ENCODE data around the gene SPAG6. TPM values are rescaled to one million over a fixed set of nuclear protein-coding genes. Genes with fewer than 3 reads are reported as not detected.
"Not testable (repeated sequence)": the region's sequence is repeated elsewhere in the genome, so short reads cannot be mapped to it uniquely, and the experiment has no call there.

Gene SPAG6
- total RNA-seq (not detected), polyA plus RNA-seq (not detected), total RNA-seq (0 to 0.13 (median 0) reads per million in 6 experiments)

DNA sequence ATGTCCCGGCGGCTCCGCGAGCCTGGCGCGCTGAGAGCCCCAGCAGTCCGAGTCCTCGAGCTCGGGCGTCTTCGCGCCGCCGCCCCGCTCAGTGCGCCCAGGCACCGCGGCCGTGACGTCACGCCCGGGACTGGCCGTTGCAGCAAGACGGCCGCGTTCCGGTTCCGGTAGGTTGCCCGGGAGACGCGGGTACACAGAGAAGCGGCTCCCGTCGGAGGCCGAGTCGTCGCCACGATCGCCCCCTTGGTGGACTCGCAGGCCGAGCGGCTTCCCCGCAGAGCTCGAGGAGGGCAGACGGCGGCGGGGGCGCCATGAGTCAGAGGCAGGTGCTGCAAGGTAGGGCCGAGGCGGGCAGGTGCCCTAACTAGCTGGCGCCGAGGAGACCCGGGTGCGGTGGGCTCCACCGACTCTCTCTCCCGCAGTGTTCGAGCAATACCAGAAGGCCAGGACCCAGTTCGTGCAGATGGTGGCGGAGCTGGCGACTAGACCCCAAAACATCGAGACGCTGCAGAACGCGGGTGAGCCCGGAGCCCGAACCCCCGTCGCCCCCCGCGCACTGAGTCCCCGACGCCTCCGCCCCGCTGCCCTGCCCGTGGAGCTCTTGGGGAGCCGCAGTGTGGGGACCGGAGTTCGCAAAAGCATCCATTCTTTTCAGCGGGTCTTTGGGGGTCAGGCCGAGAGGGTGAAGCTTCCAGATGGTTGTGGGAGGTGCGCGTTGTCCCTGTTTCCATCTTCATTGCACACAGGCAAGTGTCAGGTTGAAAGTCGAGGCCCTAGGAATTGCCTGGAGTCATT, at the start of gene SPAG6:
Gene SPAG6 (plus strand): TSS at position 196 of the 795 bp plus-strand sequence. CDS start 116 bp downstream, at position 312.
- peak within 1 kb of the TSS in 4 of 10 donors; percentile 25 to 92 (median 82) for H3K27ac Mint-ChIP-seq
- peak in 5 of 10 donors; percentile 12 to 67 (median 14) for DNase-seq
- ATAC-seq = peak; percentile 28 to 41
- peak within 1 kb of the TSS in 9 of 10 donors; percentile 3 to 66 (median 38) for H3K4me3 Mint-ChIP-seq
- peaks cover 0 to 22% (median 3%) of the 10 kb centered on the region in 4 donors for H3K4me1 Mint-ChIP-seq
- peaks cover 28 to 60% (median 55%) of the 10 kb centered on the region in 5 donors for H3K27me3 Mint-ChIP-seq
- peaks cover 0 to 40% (median 17%) of the 10 kb centered on the region in 9 donors for H3K9me3 Mint-ChIP-seq
- POLR2A ChIA-PET = interaction anchor here (0.5 to 1.3 kb wide), 4 partner anchors 91 to 639 kb away, joined by 3 read pairs; no protein-coding TSS in a partner anchor
- H3K36me3 Mint-ChIP-seq = peaks cover 5 to 20% (median 5%) of the 10 kb centered on the region in 3 donors

DNA sequence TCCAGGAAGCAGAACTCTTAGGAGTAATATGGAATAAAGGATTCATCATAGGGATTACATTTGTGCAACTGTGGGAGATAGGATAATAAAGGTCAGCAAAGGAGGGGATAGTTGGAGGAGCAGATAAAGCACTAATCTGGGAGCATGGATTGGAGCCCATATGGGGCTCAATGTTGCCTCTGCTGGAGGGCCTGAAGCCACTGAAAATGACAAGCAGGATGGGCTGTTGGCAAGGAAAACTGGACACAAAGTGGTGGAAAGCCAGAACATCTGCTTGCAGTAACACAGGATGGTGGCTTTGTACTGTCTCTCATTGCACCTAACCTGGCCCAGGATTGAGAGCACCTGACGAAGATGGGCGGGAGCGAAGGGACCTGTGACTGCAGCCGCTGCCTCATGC, 44.1 kb upstream of the SPAG6 start:
- Mint-ChIP-seq H3K27ac (no peak overlapping the region), H3K27me3 (peaks cover 9 to 22% (median 13%) of the 10 kb centered on the region in 5 donors), H3K4me3 (no peak overlapping the region), H3K36me3 (no peaks in the 10 kb centered on the region), H3K4me1 (no peaks in the 10 kb centered on the region), H3K9me3 (no peaks in the 10 kb centered on the region)
- no peak for ATAC-seq
- POLR2A ChIA-PET = no interaction called here
- no peak for DNase-seq

DNA sequence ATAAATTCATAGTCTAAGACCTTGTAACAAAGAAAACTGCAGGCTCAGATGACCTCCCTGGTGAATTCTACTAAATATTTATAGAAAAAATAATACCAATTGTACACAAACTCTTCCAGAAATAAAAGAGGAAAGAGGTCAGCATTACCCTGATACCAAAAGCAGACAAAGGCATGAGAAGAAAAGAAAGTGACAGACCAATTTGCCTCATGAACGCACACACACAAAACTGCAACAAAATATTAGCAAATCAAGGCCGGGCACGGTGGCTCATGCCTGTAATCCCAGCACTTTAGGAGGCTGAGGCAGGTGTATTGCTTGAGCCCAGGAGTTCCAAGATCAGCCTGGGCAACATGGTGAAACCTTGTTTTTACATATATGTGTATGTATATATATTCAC, 41.8 kb upstream of the SPAG6 start:
- POLR2A ChIA-PET = no interaction called here
- ATAC-seq (no peak), DNase-seq (no peak)
- peaks cover 8 to 19% (median 15%) of the 10 kb centered on the region in 5 donors for H3K27me3 Mint-ChIP-seq
- no peaks in the 10 kb centered on the region for H3K4me1 Mint-ChIP-seq
- no peaks in the 10 kb centered on the region for H3K36me3 Mint-ChIP-seq
- H3K27ac Mint-ChIP-seq = no peak overlapping the region
- H3K9me3 Mint-ChIP-seq = no peaks in the 10 kb centered on the region
- H3K4me3 Mint-ChIP-seq = no peak overlapping the region

DNA sequence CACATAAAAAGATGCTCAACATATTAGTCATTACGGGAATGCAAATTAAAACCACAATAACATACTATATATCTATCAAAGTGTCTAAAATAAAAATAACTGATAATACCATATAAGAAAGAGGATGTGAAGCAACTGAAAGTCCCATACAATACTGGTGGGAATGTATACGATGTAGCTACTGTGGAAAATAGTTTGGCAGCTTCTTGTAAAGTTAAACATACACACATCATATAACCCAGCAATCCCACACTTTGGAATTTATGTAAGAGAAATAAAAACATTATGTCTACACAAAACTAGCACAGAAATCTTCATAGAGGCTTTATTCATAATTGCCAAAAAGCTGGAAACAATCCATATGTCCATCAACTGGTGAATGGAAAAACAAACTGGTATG, 39.6 kb upstream of the SPAG6 start:
- H3K27me3 Mint-ChIP-seq = peaks cover 8 to 19% (median 14%) of the 10 kb centered on the region in 5 donors
- H3K4me3 Mint-ChIP-seq = no peak overlapping the region
- DNase-seq (no peak), ATAC-seq (no peak)
- no peaks in the 10 kb centered on the region for H3K36me3 Mint-ChIP-seq
- H3K9me3 Mint-ChIP-seq = no peaks in the 10 kb centered on the region
- H3K27ac Mint-ChIP-seq = no peak overlapping the region
- no peaks in the 10 kb centered on the region for H3K4me1 Mint-ChIP-seq
- POLR2A ChIA-PET = no interaction called here

DNA sequence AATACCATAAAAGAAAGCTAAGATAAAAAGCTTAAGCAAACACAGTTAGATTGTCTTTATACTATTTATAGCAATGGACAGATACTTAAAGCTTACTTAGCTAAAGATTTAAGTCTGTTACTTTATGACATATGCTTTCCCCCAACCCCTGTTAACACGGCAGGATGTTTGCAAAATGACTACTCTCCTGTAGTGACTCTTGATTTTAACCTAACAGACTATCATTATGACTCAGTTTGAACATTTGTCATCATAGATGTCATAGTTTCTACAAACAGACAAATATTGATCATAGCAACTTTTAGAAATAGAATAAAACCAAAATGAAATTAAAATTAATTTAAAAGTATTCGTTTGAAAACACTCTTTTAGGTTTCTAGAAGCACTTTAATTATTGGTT, 36.9 kb upstream of the SPAG6 start:
- POLR2A ChIA-PET = no interaction called here
- Mint-ChIP-seq H3K4me3 (no peak overlapping the region), H3K36me3 (no peaks in the 10 kb centered on the region), H3K9me3 (no peaks in the 10 kb centered on the region), H3K27ac (no peak overlapping the region), H3K27me3 (peaks cover 8 to 29% (median 14%) of the 10 kb centered on the region in 5 donors), H3K4me1 (no peaks in the 10 kb centered on the region)
- ATAC-seq (no peak), DNase-seq (no peak)

DNA sequence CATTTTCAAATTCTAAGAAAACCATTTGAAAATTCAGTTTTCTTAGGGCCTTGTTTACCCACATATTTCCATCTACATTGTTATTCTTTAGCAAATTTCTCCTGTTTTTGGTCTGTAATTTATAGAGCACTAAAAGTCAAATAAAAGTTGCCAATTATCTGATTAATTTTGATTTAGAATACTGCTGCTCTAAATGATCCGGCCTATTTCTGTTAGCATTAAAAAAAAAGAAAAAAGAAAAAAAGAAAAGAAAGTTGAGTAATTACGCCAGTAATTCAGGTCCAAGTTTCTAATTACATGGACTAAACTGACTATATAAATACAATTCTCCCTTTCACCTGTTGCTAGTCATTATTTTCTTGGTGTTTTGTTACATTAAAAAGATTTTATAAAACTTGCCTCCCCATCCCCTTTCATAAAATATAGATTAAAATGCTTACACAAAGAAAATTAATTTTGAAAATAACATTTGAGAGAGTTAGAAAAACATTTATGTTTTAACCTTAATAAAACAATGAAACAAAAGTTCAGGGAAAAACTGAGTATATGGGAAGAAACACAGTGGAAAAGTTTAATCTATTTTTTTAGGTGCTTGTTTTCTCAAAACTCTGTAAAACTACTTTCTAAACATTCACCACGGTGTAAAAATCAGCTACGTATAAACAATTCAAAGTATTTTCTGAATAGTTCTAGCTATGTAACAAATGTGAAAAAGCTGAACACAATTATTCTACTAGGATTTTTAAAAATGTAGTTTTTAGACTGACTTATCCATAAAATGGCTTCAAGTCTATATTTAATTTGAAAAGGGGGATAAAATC, 35.9 kb upstream of the SPAG6 start:
- Mint-ChIP-seq H3K36me3 (no peaks in the 10 kb centered on the region), H3K4me1 (no peaks in the 10 kb centered on the region), H3K4me3 (no peak overlapping the region), H3K9me3 (no peaks in the 10 kb centered on the region), H3K27me3 (peaks cover 8 to 29% (median 14%) of the 10 kb centered on the region in 5 donors), H3K27ac (no peak overlapping the region)
- DNase-seq (no peak), ATAC-seq (no peak)
- POLR2A ChIA-PET = no interaction called here

DNA sequence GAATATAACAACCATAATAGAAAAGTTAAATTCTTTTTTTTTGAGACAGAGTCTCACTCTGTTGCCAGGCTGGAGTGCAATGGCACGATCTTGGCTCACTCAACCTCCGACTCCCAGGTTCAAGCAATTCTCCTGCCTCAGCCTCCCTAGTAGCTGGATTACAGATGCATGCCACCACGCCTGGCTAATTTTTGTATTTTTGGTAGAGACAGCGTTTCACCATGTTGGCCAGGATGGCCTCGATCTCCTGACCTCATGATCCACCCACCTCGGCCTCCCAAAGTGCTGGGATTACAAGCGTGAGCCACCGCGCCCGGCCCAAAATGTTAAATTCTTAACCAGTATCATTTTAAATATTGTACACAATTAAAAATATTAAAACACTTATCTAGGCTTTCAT, 35.3 kb upstream of the SPAG6 start:
- H3K9me3 Mint-ChIP-seq, H3K4me1 Mint-ChIP-seq, DNase-seq, ATAC-seq, H3K36me3 Mint-ChIP-seq, H3K27ac Mint-ChIP-seq, POLR2A ChIA-PET, H3K4me3 Mint-ChIP-seq: not testable (repeated sequence)
- H3K27me3 Mint-ChIP-seq = peaks cover 8 to 29% (median 16%) of the 10 kb centered on the region in 5 donors

DNA sequence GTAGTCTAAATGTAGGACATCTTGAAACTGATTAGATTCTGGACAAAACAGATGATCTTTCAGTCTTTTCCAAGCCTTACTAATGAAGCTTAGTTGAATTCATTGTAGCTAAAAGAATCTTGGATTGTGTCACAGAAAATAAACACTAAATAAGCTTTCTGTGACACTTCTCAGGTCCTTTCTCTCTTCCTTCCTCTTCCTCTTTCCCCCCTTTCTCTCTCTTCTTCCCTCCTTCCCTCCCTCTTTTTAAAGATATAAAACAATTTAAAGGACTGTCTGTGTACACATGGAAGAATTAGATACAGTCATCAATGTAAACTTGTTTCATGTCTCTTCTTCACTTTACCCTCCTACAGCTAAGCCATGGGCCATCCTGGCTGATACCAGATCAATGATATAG, 34.4 kb upstream of the SPAG6 start:
- peaks cover 0 to 2% (median 0%) of the 10 kb centered on the region in 9 donors for H3K9me3 Mint-ChIP-seq
- DNase-seq (no peak), ATAC-seq (no peak)
- H3K27me3 Mint-ChIP-seq = peaks cover 8 to 27% (median 18%) of the 10 kb centered on the region in 5 donors
- H3K4me3 Mint-ChIP-seq = no peak overlapping the region
- no peak overlapping the region for H3K27ac Mint-ChIP-seq
- H3K36me3 Mint-ChIP-seq = no peaks in the 10 kb centered on the region
- POLR2A ChIA-PET = no interaction called here
- H3K4me1 Mint-ChIP-seq = peaks cover 0 to 13% (median 5%) of the 10 kb centered on the region in 4 donors

DNA sequence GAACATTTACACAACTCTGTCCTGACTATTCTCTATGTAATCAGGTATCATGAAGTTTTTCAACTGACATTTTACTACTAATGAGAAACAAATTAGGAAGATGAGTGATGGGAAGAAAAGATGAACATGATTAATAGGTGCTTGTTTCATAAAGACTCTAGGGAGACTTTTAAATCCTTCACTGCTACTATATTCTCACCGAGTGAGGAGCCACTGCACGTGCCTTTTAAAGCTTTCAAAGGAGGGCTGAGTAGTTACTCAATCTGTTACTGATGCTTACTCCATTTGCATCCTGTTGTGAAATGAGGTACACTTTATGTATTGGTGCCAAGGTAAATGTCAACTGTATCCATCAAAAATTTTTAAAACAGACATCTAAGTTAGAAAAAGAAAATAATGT, 30.4 kb upstream of the SPAG6 start:
- Mint-ChIP-seq H3K27ac (peak overlapping the region in 3 of 10 donors; percentile 94 to 98 (median 97)), H3K4me1 (peaks cover 3 to 45% (median 15%) of the 10 kb centered on the region in 4 donors), H3K4me3 (peak overlapping the region in 7 of 10 donors; percentile 7 to 99 (median 92)), H3K9me3 (peaks cover 0 to 2% (median 0%) of the 10 kb centered on the region in 9 donors), H3K27me3 (peaks cover 4 to 12% (median 10%) of the 10 kb centered on the region in 5 donors), H3K36me3 (peaks cover 0 to 3% (median 0%) of the 10 kb centered on the region in 3 donors)
- POLR2A ChIA-PET = interaction anchor here (2.4 to 5.5 kb wide), 4 partner anchors 25 to 122 kb away, joined by 12 to 67 read pairs (median 44); no protein-coding TSS in a partner anchor
- ATAC-seq = no peak
- DNase-seq = no peak

DNA sequence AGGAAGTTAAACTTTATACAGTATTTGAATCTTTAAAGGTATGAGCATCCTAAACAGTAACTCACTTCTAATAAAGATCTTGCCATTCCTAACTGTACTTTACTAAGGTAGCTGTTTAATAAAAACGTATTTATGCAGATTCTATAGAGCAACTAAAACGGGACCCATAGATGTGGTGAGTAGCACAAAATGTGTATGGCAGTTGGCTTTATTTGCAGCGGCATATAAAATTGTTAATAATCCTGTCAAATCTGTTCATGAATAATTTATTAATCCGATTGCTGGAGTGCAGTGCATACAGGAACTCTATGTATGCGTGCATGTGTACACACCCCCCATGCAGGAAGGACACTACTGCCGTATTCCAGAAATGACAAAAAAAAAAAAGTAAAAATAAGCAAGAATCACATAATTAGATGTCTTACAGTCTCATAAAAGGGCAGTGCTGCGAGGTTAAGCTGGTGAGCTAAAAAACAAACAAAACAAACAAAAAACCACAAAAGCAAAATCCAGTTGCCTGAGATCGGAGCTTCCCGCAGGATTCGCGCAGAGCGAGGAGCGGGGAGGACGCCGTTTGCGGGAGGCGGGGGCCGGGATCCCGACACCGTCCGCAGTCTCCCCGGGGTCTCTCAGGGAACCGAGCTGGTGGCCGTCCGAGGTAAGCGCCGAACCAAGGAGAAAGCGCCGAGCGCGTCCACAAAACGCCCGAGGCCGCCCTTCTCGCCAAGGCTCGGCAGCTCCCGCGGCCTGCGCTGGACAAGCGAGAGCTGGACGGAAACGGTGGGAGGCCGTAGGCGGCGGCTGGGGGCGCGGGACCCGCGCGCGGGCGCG, 29.6 kb upstream of the SPAG6 start:
- POLR2A ChIA-PET = interaction anchor here (0.6 to 5.5 kb wide), 14 partner anchors 9 to 313 kb away, joined by 3 to 67 read pairs (median 5); partner anchors contain the start of gene DNAJC1
- peaks cover 0 to 9% (median 3%) of the 10 kb centered on the region in 3 donors for H3K36me3 Mint-ChIP-seq
- peaks cover 6 to 48% (median 20%) of the 10 kb centered on the region in 4 donors for H3K4me1 Mint-ChIP-seq
- H3K9me3 Mint-ChIP-seq = peaks cover 0 to 2% (median 0%) of the 10 kb centered on the region in 9 donors
- ATAC-seq (peak; percentile 15 to 29), DNase-seq (no peak)
- peaks cover 4 to 16% (median 12%) of the 10 kb centered on the region in 5 donors for H3K27me3 Mint-ChIP-seq
- peak overlapping the region; percentile 87 to 99 (median 93) for H3K4me3 Mint-ChIP-seq
- H3K27ac Mint-ChIP-seq = peak overlapping the region; percentile 85 to 98 (median 94)

DNA sequence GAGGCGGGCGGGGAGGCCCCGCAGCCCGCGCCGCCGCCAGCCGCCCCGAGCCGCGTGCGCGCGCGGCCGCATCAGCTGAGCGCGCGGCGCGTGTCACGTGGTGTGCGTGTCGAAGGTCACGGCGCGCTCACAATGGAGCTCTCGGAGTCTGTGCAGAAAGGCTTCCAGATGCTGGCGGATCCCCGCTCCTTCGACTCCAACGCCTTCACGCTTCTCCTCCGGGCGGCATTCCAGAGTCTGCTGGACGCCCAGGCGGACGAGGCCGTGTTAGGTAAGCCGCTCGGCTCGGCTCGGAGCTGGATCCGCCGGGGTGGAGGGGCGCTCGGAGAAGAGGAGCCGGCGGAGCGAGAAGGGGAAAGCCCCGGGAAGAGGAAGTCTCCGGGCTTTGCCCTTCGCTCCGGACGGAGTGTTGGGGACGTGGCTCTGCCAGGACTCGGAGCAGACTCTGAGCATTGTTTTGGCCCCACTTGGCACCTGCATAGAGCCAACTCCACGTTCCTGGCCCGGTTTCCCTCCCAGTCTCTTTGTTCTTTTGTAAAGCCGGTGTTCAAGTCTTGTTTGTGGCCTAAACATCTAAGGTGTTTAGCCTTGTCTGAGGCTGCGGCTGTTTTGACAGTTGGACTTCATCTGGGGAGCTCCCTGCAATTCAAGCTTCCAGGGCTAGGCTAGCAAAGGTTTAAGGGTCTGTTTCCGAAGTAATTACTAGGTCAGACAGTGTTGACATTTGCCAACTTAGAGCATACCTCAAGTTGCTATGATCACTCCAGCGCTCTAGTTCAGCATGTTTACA, 28.8 kb upstream of the SPAG6 start, which contains the start of gene COMMD3:
Gene COMMD3 (plus strand): TSS at position 103 of the 790 bp plus-strand sequence. CDS start 30 bp downstream, at position 133.
- POLR2A ChIA-PET = interaction anchor here (0.6 to 5.5 kb wide), 16 partner anchors 8 to 335 kb away, joined by 3 to 67 read pairs (median 4); partner anchors contain the start of gene DNAJC1
- Mint-ChIP-seq H3K36me3 (peaks cover 0 to 9% (median 3%) of the 10 kb centered on the region in 3 donors), H3K4me1 (peaks cover 6 to 48% (median 20%) of the 10 kb centered on the region in 4 donors), H3K27me3 (peaks cover 0 to 18% (median 11%) of the 10 kb centered on the region in 5 donors), H3K4me3 (peak within 1 kb of the TSS; percentile 88 to 99 (median 93)), H3K27ac (peak within 1 kb of the TSS; percentile 93 to 98 (median 96)), H3K9me3 (peaks cover 0 to 2% (median 0%) of the 10 kb centered on the region in 9 donors)
- ATAC-seq = peak; percentile 63 to 64
- peak; percentile 63 to 86 (median 75) for DNase-seq
